ENCODE results near the gene HOXA9.

GRCh38 chr7:27124096-27124901, 41.0 kb downstream of the HOXA9 start:
- TF ChIP-seq CTCF (IDR thresholded peaks at IDR 0.05) (no peak), MAFK (IDR thresholded peaks at IDR 0.05; ENCODE audit: partially characterized antibody) (no peak), CEBPB (IDR thresholded peaks at IDR 0.05) (no peak), FOSL2 (IDR thresholded peaks at IDR 0.05) (no peak), FOSL2 (CRISPR knock-in tag; IDR thresholded peaks at IDR 0.05) (no peak), NFE2L2 (conservative IDR thresholded peaks at IDR 0.05; ENCODE audit: low read length) (no peak), JUNB (IDR thresholded peaks at IDR 0.05) (no peak), CBX2 (IDR thresholded peaks at IDR 0.05; ENCODE audit: borderline replicate concordance, low read depth) (no peak), MAX (IDR thresholded peaks at IDR 0.05) (no peak), POLR2AphosphoS2 (conservative IDR thresholded peaks at IDR 0.05; ENCODE audit: low read length) (no peak), PBX3 (IDR thresholded peaks at IDR 0.05) (no peak), POLR2A (IDR thresholded peaks at IDR 0.05; ENCODE audit: low read length) (no peak)

All from A549 (cell line).